HepG2 (cell line): ENCODE results near the gene FAM3B. TPM values are rescaled to one million over a fixed set of nuclear protein-coding genes. Genes with fewer than 3 reads are reported as not detected.

Experiments
- ATAC-seq: fragments of 200-7000 bp; cut with Tn5 transposase; 3 replicates; pipeline ENCODE4 v1.9.1; 2020; ENCODE audit warnings: mild to moderate bottlenecking, moderate library complexity
- BruUV-seq: library from RNA; stranded (reverse); fragments of 400-500 nt; replicated peaks from 2 replicates; lab custom pipeline; 2021; lab: Mats Ljungman, UMichigan
- CTCF ChIA-PET: fragments of 300-600 bp; formaldehyde crosslinking; extraction: SDS; loops from one replicate; lab custom pipeline; 2021; ENCODE audit warnings: low total read pairs, inconsistent platforms, low intra/inter-chr PET ratio; lab: Yijun Ruan, JAX
- POLR2A ChIA-PET: fragments of 350-600 bp; sonication (Branson Sonifier 250); formaldehyde crosslinking; loops from one replicate; lab custom pipeline; 2020; ENCODE audit warnings: antibody characterized with exemption, inconsistent platforms; lab: Yijun Ruan, JAX
- DNase-seq: peaks from one replicate; pipeline ENCODE4 v3.0.0-alpha.2; 2015; ENCODE audit warnings: low spot score
- FAIRE-seq: peaks from 3 replicates; lab custom pipeline; 2011; peaks lifted over from hg19 to GRCh38; lab: Jason Lieb, UNC
- H2AFZ ChIP-seq: one replicate; pipeline ENCODE4 v1.6.1; 2011; ENCODE audit warnings: low read length, inconsistent platforms
- H3K27ac ChIP-seq: fragments of 300-600 bp; 3 replicates; pipeline ENCODE4 v1.8.0; 2011; ENCODE audit warnings: mixed run types, mild to moderate bottlenecking, mixed read lengths, low read length, inconsistent platforms; ENCODE audit not compliant: insufficient read depth; ENCODE audit errors: extremely low read length
- H3K27me3 ChIP-seq, 2 experiments: fragments of 200-600 bp in 1 of 2; 2 replicates in 1 of 2; 3 replicates in 1 of 2; pipeline versions ENCODE4 v1.6.0 to v1.8.0; 2011; ENCODE audit warnings: low read length in 2 of 2, mild to moderate bottlenecking in 2 of 2, moderate library complexity in 2 of 2, inconsistent platforms in 1 of 2; ENCODE audit not compliant: insufficient read depth in 2 of 2, control insufficient read depth in 1 of 2
- H3K36me3 ChIP-seq, 2 experiments: fragments of 200-600 bp in 1 of 2; replicated peaks in 1 of 2; 2 replicates in 1 of 2; 3 replicates in 1 of 2; pipeline versions ENCODE4 v1.5.1 to v1.8.0; 2011; ENCODE audit warnings: low read length in 2 of 2, inconsistent platforms in 1 of 2; ENCODE audit not compliant: insufficient read depth in 2 of 2, control insufficient read depth in 1 of 2
- H3K4me1 ChIP-seq: 2 replicates; pipeline ENCODE4 v1.5.1; 2012; ENCODE audit warnings: low read length, inconsistent platforms; ENCODE audit not compliant: insufficient read depth
- H3K4me2 ChIP-seq: 2 replicates; pipeline ENCODE4 v1.6.0; 2011; ENCODE audit warnings: low read depth, low read length, inconsistent platforms
- H3K4me3 ChIP-seq, 3 experiments: fragments of 200-600 bp in 1 of 3; sonication (generic), shearing (Covaris generic) in 1 of 3; replicated peaks in 1 of 3; 2 replicates each; pipeline ENCODE4 v1.5.1; 2011 to 2016; ENCODE audit warnings: low read length in 3 of 3, inconsistent platforms in 2 of 3, low read depth in 2 of 3, mild to moderate bottlenecking in 2 of 3, control low read depth in 1 of 3, mixed read lengths in 1 of 3; ENCODE audit not compliant: insufficient read depth in 1 of 3
- H3K79me2 ChIP-seq: one replicate; pipeline ENCODE4 v1.6.1; 2011; ENCODE audit warnings: low read length, inconsistent platforms; ENCODE audit not compliant: insufficient read depth
- H3K9ac ChIP-seq: 2 replicates; pipeline ENCODE4 v1.6.0; 2011; ENCODE audit warnings: mild to moderate bottlenecking, low read depth, low read length, inconsistent platforms; ENCODE audit not compliant: insufficient read depth
- H3K9me3 ChIP-seq: 2 replicates; pipeline ENCODE4 v1.5.1; 2012; ENCODE audit warnings: mild to moderate bottlenecking, low read length
- H4K20me1 ChIP-seq: 2 replicates; pipeline ENCODE4 v1.6.0; 2011; ENCODE audit warnings: inconsistent platforms, mild to moderate bottlenecking, low read length, moderate library complexity; ENCODE audit not compliant: insufficient read depth
- EP300 ChIP-seq, 3 experiments: sonication (generic) in 1 of 3; formaldehyde crosslinking in 1 of 3; IDR thresholded peaks; 2 replicates each; pipeline versions ENCODE4 v1.5.1 to v1.6.1; 2011 to 2020; ENCODE audit warnings: low read depth in 2 of 3, low read length in 2 of 3, borderline replicate concordance in 1 of 3, improper control_type of control experiment in 1 of 3, mild to moderate bottlenecking in 1 of 3, missing genetic modification reagents in 1 of 3, moderate library complexity in 1 of 3
- MTERF4 ChIP-seq: sonication (generic); formaldehyde crosslinking; IDR thresholded peaks from 2 replicates; pipeline ENCODE4 v1.8.0; 2023; ENCODE audit warnings: mild to moderate bottlenecking, missing genetic modification reagents
- MXD3 ChIP-seq: IDR thresholded peaks from 2 replicates; pipeline ENCODE4 v1.6.1; 2016; ENCODE audit warnings: mild to moderate bottlenecking, missing biosample characterization, missing genetic modification reagents
- NR2F2 ChIP-seq: IDR thresholded peaks from 2 replicates; pipeline ENCODE4 v1.6.1; 2012; ENCODE audit warnings: low read depth, inconsistent platforms, borderline replicate concordance
- PTBP1 ChIP-seq: fragments of 200-400 bp; formaldehyde crosslinking; IDR thresholded peaks from 2 replicates; pipeline ENCODE4 v1.6.1; 2018; ENCODE audit warnings: low read length, low read depth; ENCODE audit not compliant: poor library complexity, severe bottlenecking
- SOX5 ChIP-seq: IDR thresholded peaks from 2 replicates; pipeline ENCODE4 v1.6.1; 2016; ENCODE audit warnings: borderline replicate concordance
- TAF15 ChIP-seq: fragments of 200-400 bp; formaldehyde crosslinking; IDR thresholded peaks from one replicate; pipeline ENCODE4 v1.6.1; 2018; ENCODE audit warnings: mild to moderate bottlenecking, low read depth, low read length; ENCODE audit not compliant: poor library complexity, severe bottlenecking
- ZBTB38 ChIP-seq: sonication (generic); formaldehyde crosslinking; IDR thresholded peaks from 2 replicates; pipeline ENCODE4 v1.5.1; 2020; ENCODE audit warnings: mild to moderate bottlenecking, missing genetic modification reagents
- ZBTB40 ChIP-seq, 2 experiments: fragments of 450-650 bp in 1 of 2; sonication (generic) in 1 of 2; formaldehyde crosslinking in 1 of 2; IDR thresholded peaks; 2 replicates each; pipeline versions ENCODE4 v1.6.1 to v1.8.0; 2016 to 2022; ENCODE audit warnings: antibody characterized with exemption in 1 of 2, mild to moderate bottlenecking in 1 of 2, missing genetic modification reagents in 1 of 2
- ZFP90 ChIP-seq: sonication (generic); formaldehyde crosslinking; IDR thresholded peaks from 2 replicates; pipeline ENCODE4 v1.8.0; 2022; ENCODE audit warnings: missing genetic modification reagents, mild to moderate bottlenecking, inconsistent platforms, borderline replicate concordance
- ZNF562 ChIP-seq: sonication (generic); formaldehyde crosslinking; IDR thresholded peaks from 2 replicates; pipeline ENCODE4 v1.8.0; 2022; ENCODE audit warnings: missing genetic modification reagents, borderline replicate concordance
- ZNF652 ChIP-seq: IDR thresholded peaks from 2 replicates; pipeline ENCODE4 v1.6.1; 2016; ENCODE audit warnings: low read depth, borderline replicate concordance
- in situ Hi-C: cut with HindIII; loops from 2 replicates; pipeline ENCODE4 v1.10.0; 2017; ENCODE audit warnings: low pct_unique_long_range_greater_than_20kb; ENCODE audit not compliant: extremely low pct_ligation_motif_present
- intact Hi-C: fragments of 100-400 bp; cut with micrococcal nuclease; formaldehyde crosslinking; loops from one replicate; pipeline ENCODE4 v1.10.0; 2022; ENCODE audit not compliant: unreplicated experiment
- polyA plus RNA-seq, 8 experiments: library from polyadenylated mRNA; depleted of rRNA in 3 of 8; stranded (reverse) in 7 of 8; unstranded in 1 of 8; fragments of >200 nt; fragmentation: Illumina TruSeq in 4 of 8; extraction: Trizol in 4 of 8; gene quantifications; 2 replicates each; pipeline versions ENCODE4 v1.2.1 to v1.2.3, GENCODE V29; 2011 to 2016; ENCODE audit warnings: low read depth in 4 of 8, missing spikeins in 1 of 8, mixed read lengths in 1 of 8; ENCODE audit not compliant: insufficient read depth in 1 of 8
- total RNA-seq, 5 experiments: library from RNA; depleted of rRNA; stranded (reverse); fragments of >200 nt; fragmentation: Illumina TruSeq; extraction: Trizol; gene quantifications; 2 replicates each; pipeline ENCODE4 v1.2.3, GENCODE V29; 2016; ENCODE audit warnings: low read depth in 1 of 5

FAM3B gene
- total and polyA plus RNA-seq, 2 of the 13 experiments (the other 11 are each of a cell fraction or from before 2014, with no cell fraction given) = 46.5 to 62.0 TPM

- no peaks in the 10 kb centered on the region for H3K4me1 ChIP-seq
- no peak overlapping the region for H3K9ac ChIP-seq
- H4K20me1 ChIP-seq = no peaks in the 10 kb centered on the region
- H3K4me3 ChIP-seq = no peak overlapping the region
- intact Hi-C loops = no loop called here
- no peak for ATAC-seq
- no peak overlapping the region for H2AFZ ChIP-seq
- H3K79me2 ChIP-seq = no peaks in the 10 kb centered on the region
- in situ Hi-C loops = no loop called here
- DNase-seq = no peak
- no peak overlapping the region for H3K27ac ChIP-seq
- ChIA-PET POLR2A (no interaction called here), CTCF (no interaction called here)
- no peak for FAIRE-seq
- no TSS peak for BruUV-seq
- no peak overlapping the region for H3K4me2 ChIP-seq
- no peaks in the 10 kb centered on the region; a peak in 1 of 5 replicates for H3K27me3 ChIP-seq
- no peaks in the 10 kb centered on the region for H3K9me3 ChIP-seq
- H3K36me3 ChIP-seq = peaks cover 11% of the 10 kb centered on the region in 2 experiments; a peak in 3 of 5 replicates
- TF ChIP-seq PTBP1 = no peak
- TF ChIP-seq MTERF4 (CRISPR knock-in tag) = no peak
- TF ChIP-seq ZFP90 (CRISPR knock-in tag) = no peak
- no peak for TF ChIP-seq ZBTB40 (IDR thresholded peaks at IDR 0.05)
- no peak for TF ChIP-seq ZBTB40 (CRISPR knock-in tag; IDR thresholded peaks at IDR 0.05)
- no peak for TF ChIP-seq ZNF562 (CRISPR knock-in tag)
- TF ChIP-seq EP300 (IDR thresholded peaks at IDR 0.05; ENCODE audit: low read depth in 2 of 2, low read length in 2 of 2) = no peak
- TF ChIP-seq EP300 (CRISPR knock-in tag; IDR thresholded peaks at IDR 0.05; ENCODE audit: borderline replicate concordance) = no peak
- TF ChIP-seq ZNF652 (CRISPR knock-in tag) = no peak
- no peak for TF ChIP-seq ZBTB38 (CRISPR knock-in tag)
- no peak for TF ChIP-seq MXD3
- no peak for TF ChIP-seq SOX5 (CRISPR knock-in tag)
- TF ChIP-seq NR2F2 = no peak
- TF ChIP-seq TAF15 = no peak
Observed at GRCh38 chr21:41381731-41382130, 65.1 kb downstream of the FAM3B start.
